ENCODE measurements around the gene CCDC27.

Gene CCDC27

GRCh38 chr1:3778590-3779264 lies 26.5 kb downstream of the CCDC27 start:
- DNase-seq: no peak

GRCh38 chr1:3779265-3779911 lies 27.1 kb downstream of the CCDC27 start:
- DNase-seq: no peak

- DNase-seq: no peak
Measured at GRCh38 chr1:3779912-3780416, 27.7 kb downstream of the CCDC27 start.

- DNase-seq: no peak
Measured at GRCh38 chr1:3780901-3781300, 28.7 kb downstream of the CCDC27 start.

- no peak for DNase-seq
Measured at GRCh38 chr1:3783651-3784474, 31.6 kb downstream of the CCDC27 start.

- DNase-seq: no peak
Measured at GRCh38 chr1:3785045-3785444, 32.8 kb downstream of the CCDC27 start.

GRCh38 chr1:3785456-3786157 lies 33.4 kb downstream of the CCDC27 start:
- DNase-seq: no peak

GRCh38 chr1:3786468-3787348 lies 34.5 kb downstream of the CCDC27 start:
- no peak for DNase-seq

GRCh38 chr1:3787349-3787715 lies 35.1 kb downstream of the CCDC27 start:
- DNase-seq: peak; percentile 4

- no peak for DNase-seq
Measured at GRCh38 chr1:3787745-3788605, 35.7 kb downstream of the CCDC27 start.

- no peak for DNase-seq
Measured at GRCh38 chr1:3788756-3789420, 36.6 kb downstream of the CCDC27 start.

GRCh38 chr1:3789421-3790300 lies 37.4 kb downstream of the CCDC27 start:
- no peak for DNase-seq

- DNase-seq: no peak
Measured at GRCh38 chr1:3790500-3790923, 38.3 kb downstream of the CCDC27 start.

- DNase-seq: no peak
Measured at GRCh38 chr1:3790952-3791351, 38.7 kb downstream of the CCDC27 start.

GRCh38 chr1:3795453-3796214 lies 43.4 kb downstream of the CCDC27 start:
- DNase-seq: no peak

GRCh38 chr1:3796215-3797061 lies 44.2 kb downstream of the CCDC27 start, which contains the start of gene LRRC47:
Gene LRRC47, minus strand, starts transcription at chr1:3796498. Its CDS starts 22 bp downstream, at chr1:3796476.
- peak; percentile 94 for DNase-seq

- DNase-seq: no peak
Measured at GRCh38 chr1:3799976-3800685, 47.9 kb downstream of the CCDC27 start.

Measured in CD4-positive, alpha-beta T cell treated with Interleukin-4 for 4 hours (primary cell).